H9 (cell line): Measurements from ENCODE around the gene CROCC2. TPM values are rescaled to one million over a fixed set of nuclear protein-coding genes. Genes with fewer than 3 reads are reported as not detected.

Experiments
- DNase-seq: peaks from one replicate; pipeline ENCODE4 v3.0.0-alpha.2; 2017
- H2AFZ ChIP-seq: one replicate; pipeline ENCODE4 v1.6.1; 2013; ENCODE audit warnings: mild to moderate bottlenecking, low read length, control low read depth, moderate library complexity
- H2AK5ac ChIP-seq: 2 replicates; pipeline ENCODE4 v1.6.1; 2013; ENCODE audit warnings: low read length, control low read depth, mixed read lengths; ENCODE audit not compliant: insufficient read length
- H2BK120ac ChIP-seq: one replicate; pipeline ENCODE4 v1.6.1; 2013; ENCODE audit warnings: low read depth, mild to moderate bottlenecking, low read length, control low read depth, inconsistent platforms; ENCODE audit not compliant: poor library complexity, severe bottlenecking
- H2BK12ac ChIP-seq: 2 replicates; pipeline ENCODE4 v1.6.1; 2013; ENCODE audit warnings: low read length, control low read depth, mixed read lengths, low read depth; ENCODE audit not compliant: insufficient read length
- H2BK15ac ChIP-seq: 2 replicates; pipeline ENCODE4 v1.6.1; 2013; ENCODE audit warnings: low read depth, low read length, control low read depth
- H2BK20ac ChIP-seq: one replicate; pipeline ENCODE4 v1.6.1; 2013; ENCODE audit warnings: low read depth, mild to moderate bottlenecking, low read length, control low read depth, inconsistent platforms; ENCODE audit not compliant: poor library complexity, severe bottlenecking
- H2BK5ac ChIP-seq: 2 replicates; pipeline ENCODE4 v1.6.1; 2013; ENCODE audit warnings: low read length, control low read depth, mixed read lengths; ENCODE audit not compliant: insufficient read length
- H3K14ac ChIP-seq: 2 replicates; pipeline ENCODE4 v1.6.1; 2013; ENCODE audit warnings: low read length, control low read depth; ENCODE audit not compliant: insufficient read depth
- H3K18ac ChIP-seq: 2 replicates; pipeline ENCODE4 v1.6.1; 2013; ENCODE audit warnings: low read depth, mild to moderate bottlenecking, mixed read lengths, low read length, control low read depth; ENCODE audit not compliant: insufficient read length
- H3K23ac ChIP-seq: 2 replicates; pipeline ENCODE4 v1.6.1; 2013; ENCODE audit warnings: low read length, control low read depth, mixed read lengths, low read depth; ENCODE audit not compliant: insufficient read length
- H3K23me2 ChIP-seq: 2 replicates; pipeline ENCODE4 v1.6.1; 2013; ENCODE audit warnings: low read depth, mild to moderate bottlenecking, mixed read lengths, low read length, control low read depth; ENCODE audit not compliant: insufficient read length, poor library complexity, severe bottlenecking
- H3K27ac ChIP-seq: 2 replicates; pipeline ENCODE4 v1.5.1; 2013; ENCODE audit warnings: low read length, control low read depth, mixed read lengths, low read depth; ENCODE audit not compliant: insufficient read length
- H3K27me3 ChIP-seq: 2 replicates; pipeline ENCODE4 v1.6.1; 2013; ENCODE audit warnings: low read length, control low read depth, inconsistent platforms; ENCODE audit not compliant: insufficient read depth
- H3K4ac ChIP-seq: 2 replicates; pipeline ENCODE4 v1.6.1; 2013; ENCODE audit warnings: low read depth, mild to moderate bottlenecking, control low read depth, inconsistent platforms, low read length, moderate library complexity
- H3K4me1 ChIP-seq: 2 replicates; pipeline ENCODE4 v1.6.1; 2013; ENCODE audit warnings: low read length, control low read depth, inconsistent platforms; ENCODE audit not compliant: insufficient read depth
- H3K4me2 ChIP-seq: 2 replicates; pipeline ENCODE4 v1.6.1; 2013; ENCODE audit warnings: low read length, control low read depth, mixed read lengths; ENCODE audit not compliant: insufficient read length, insufficient read depth
- H3K56ac ChIP-seq: 2 replicates; pipeline ENCODE4 v1.6.1; 2013; ENCODE audit warnings: low read depth, mild to moderate bottlenecking, mixed read lengths, low read length, control low read depth; ENCODE audit not compliant: insufficient read length
- H3K79me1 ChIP-seq: 2 replicates; pipeline ENCODE4 v1.6.1; 2013; ENCODE audit warnings: low read depth, mild to moderate bottlenecking, moderate library complexity, low read length, control low read depth, inconsistent platforms; ENCODE audit not compliant: insufficient read depth, poor library complexity, severe bottlenecking
- H3K79me2 ChIP-seq: 2 replicates; pipeline ENCODE4 v1.6.1; 2013; ENCODE audit warnings: low read length, control low read depth, inconsistent platforms; ENCODE audit not compliant: insufficient read depth
- H3K9ac ChIP-seq: 2 replicates; pipeline ENCODE4 v1.6.1; 2013; ENCODE audit warnings: low read length, control low read depth, mixed read lengths; ENCODE audit not compliant: insufficient read length; ENCODE audit errors: extremely low read depth
- H3K9me3 ChIP-seq: one replicate; pipeline ENCODE4 v1.6.1; 2013; ENCODE audit warnings: low read depth, low read length, inconsistent platforms; ENCODE audit not compliant: control insufficient read depth
- H3T11ph ChIP-seq: one replicate; pipeline ENCODE4 v1.6.1; 2013; ENCODE audit warnings: mild to moderate bottlenecking, low read length, control low read depth, inconsistent platforms
- H4K20me1 ChIP-seq: one replicate; pipeline ENCODE4 v1.6.1; 2013; ENCODE audit not compliant: control insufficient read depth, insufficient read length, insufficient read depth
- H4K5ac ChIP-seq: 2 replicates; pipeline ENCODE4 v1.6.1; 2013; ENCODE audit warnings: low read depth, mild to moderate bottlenecking, mixed read lengths, low read length, control low read depth; ENCODE audit not compliant: insufficient read length
- H4K8ac ChIP-seq: replicated peaks from 2 replicates; pipeline ENCODE4 v1.6.1; 2013; ENCODE audit warnings: low read length, control low read depth, mixed read lengths, low read depth; ENCODE audit not compliant: insufficient read length
- H4K91ac ChIP-seq: 2 replicates; pipeline ENCODE4 v1.6.1; 2013; ENCODE audit warnings: low read depth, mild to moderate bottlenecking, moderate library complexity, mixed read lengths, low read length, control low read depth; ENCODE audit not compliant: insufficient read length
- H3K27ac Mint-ChIP-seq, 3 experiments: 2 replicates in 2 of 3; 3 replicates in 1 of 3; pipeline ENCODE4 v1.8.0; 2020 to 2021; ENCODE audit warnings: mixed read lengths in 3 of 3, mild to moderate bottlenecking in 1 of 3, moderate library complexity in 1 of 3
- H3K27me3 Mint-ChIP-seq: 2 replicates; pipeline ENCODE4 v1.8.0; 2021; ENCODE audit warnings: low read depth, mild to moderate bottlenecking, moderate library complexity, mixed read lengths
- H3K36me3 Mint-ChIP-seq, 3 experiments: 2 replicates in 2 of 3; 3 replicates in 1 of 3; pipeline ENCODE4 v1.8.0; 2020 to 2021; ENCODE audit warnings: low read depth in 3 of 3, mixed read lengths in 3 of 3; ENCODE audit not compliant: insufficient read depth in 1 of 3
- H3K4me1 Mint-ChIP-seq, 2 experiments: 2 replicates each; pipeline ENCODE4 v1.8.0; 2020; ENCODE audit warnings: mixed read lengths in 2 of 2
- H3K4me3 Mint-ChIP-seq, 2 experiments: 2 replicates in 1 of 2; 3 replicates in 1 of 2; pipeline ENCODE4 v1.8.0; 2020 to 2021; ENCODE audit warnings: mild to moderate bottlenecking in 2 of 2, mixed read lengths in 2 of 2, moderate library complexity in 1 of 2
- H3K9me3 Mint-ChIP-seq, 2 experiments: 2 replicates in 1 of 2; 3 replicates in 1 of 2; pipeline ENCODE4 v1.8.0; 2020; ENCODE audit warnings: mild to moderate bottlenecking in 2 of 2, mixed read lengths in 2 of 2, moderate library complexity in 1 of 2
- CTCF ChIP-seq: fragments of 200-600 bp; sonication (generic); conservative IDR thresholded peaks from 3 replicates; pipeline ENCODE4 v1.8.0; 2021; ENCODE audit warnings: antibody characterized with exemption, mild to moderate bottlenecking
- WGBS: extraction: QIAGEN DNeasy Blood & Tissue Kit; methylation state at CpG from one replicate; pipeline ENCODE4 v1.1.7; 2013; ENCODE audit warnings: missing lambda C conversion rate, low lambda C conversion rate, mixed read lengths; ENCODE audit not compliant: insufficient read length; ENCODE audit errors: extremely low coverage; 5-methylcytosine and 5-hydroxymethylcytosine counted together
- total RNA-seq: library from RNA; stranded (reverse); gene quantifications from 2 replicates; pipeline ENCODE4 v1.2.1, GENCODE V29; 2021

CROCC2 gene
- total RNA-seq, 1 experiment from 2014 or later, result not detected

DNA sequence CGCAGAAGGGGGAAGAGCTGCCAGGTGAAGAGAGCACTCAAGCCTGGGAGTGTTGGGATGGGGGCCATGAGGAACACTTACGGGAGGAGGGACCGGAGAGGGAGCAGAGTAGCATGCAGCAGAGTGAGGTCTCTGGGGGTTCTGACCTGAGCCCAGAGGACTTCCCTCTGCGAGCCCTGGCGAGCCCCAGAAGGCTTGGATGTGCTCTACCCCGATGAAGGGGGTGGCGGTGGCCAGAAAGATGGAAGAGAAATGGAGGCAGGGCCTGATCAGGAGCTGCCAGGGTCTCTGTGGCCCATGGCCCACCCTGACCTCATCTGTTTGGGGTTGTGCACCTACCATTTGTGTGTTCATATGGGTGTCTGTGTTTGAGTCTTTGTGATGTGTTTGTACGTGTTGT is 42.0 kb downstream of the CROCC2 start:
- Histone ChIP-seq H2BK15ac (no peak overlapping the region), H2BK12ac (no peak overlapping the region), H4K20me1 (no peaks in the 10 kb centered on the region), H2BK5ac (no peak overlapping the region), H3K14ac (no peak overlapping the region), H4K8ac (no peak overlapping the region), H3K9me3 (no peaks in the 10 kb centered on the region), H3K27me3 (no peaks in the 10 kb centered on the region), H3K79me2 (no peaks in the 10 kb centered on the region), H3K23ac (no peak overlapping the region), H3K23me2 (no peaks in the 10 kb centered on the region), H4K5ac (no peak overlapping the region), H3K4me2 (no peak overlapping the region), H3K4ac (no peak overlapping the region), H3K79me1 (no peaks in the 10 kb centered on the region), H3K9ac (no peak overlapping the region), H2BK120ac (no peak overlapping the region), H3K4me1 (no peaks in the 10 kb centered on the region), H2BK20ac (no peak overlapping the region), H4K91ac (no peak overlapping the region), H2AK5ac (no peak overlapping the region), H2AFZ (no peak overlapping the region), H3K27ac (no peak overlapping the region), H3K56ac (no peak overlapping the region), H3K18ac (no peak overlapping the region), H3T11ph (no peak overlapping the region)
- Mint-ChIP-seq H3K4me3 (no peak overlapping the region), H3K36me3 (no peaks in the 10 kb centered on the region), H3K4me1 (peaks cover 0 to 4% of the 10 kb centered on the region in 2 experiments; a peak in 1 of 4 replicates), H3K27me3 (peaks cover 1% of the 10 kb centered on the region; the same call in 1 of the 2 replicates), H3K9me3 (no peaks in the 10 kb centered on the region), H3K27ac (0 out of 7 replicates have a peak overlapping the region, but pooled peaks of 2 of the 3 experiments have one; percentile 39 to 76)
- no peak for TF ChIP-seq CTCF
- WGBS, result no CpG with 5 or more reads among the region's 8 CpGs
- peak; percentile 13 for DNase-seq
